NCI-H187 (cell line): ENCODE measurements around the gene CACNA1F.
"Not testable (repeated sequence)": the region's sequence is repeated elsewhere in the genome, so short reads cannot be mapped to it uniquely, and the experiment has no call there.

ENCODE experiments used
- DNase-seq, 2 experiments: peaks; one replicate each; lab custom pipeline; 2025; lab: John Stamatoyannopoulos, UW

Gene CACNA1F

GRCh38 chrX:49175435-49176274, 57.5 kb downstream of the CACNA1F start:
- DNase-seq = no peak

- DNase-seq = no peak
Observed at GRCh38 chrX:49174723-49175122, 58.4 kb downstream of the CACNA1F start.

GRCh38 chrX:49173544-49173943, 59.6 kb downstream of the CACNA1F start:
- DNase-seq = not testable (repeated sequence)

GRCh38 chrX:49172280-49172780, 60.8 kb downstream of the CACNA1F start:
- DNase-seq = peak in 1 of 2 experiments; percentile 24

- no peak for DNase-seq
Observed at GRCh38 chrX:49171752-49172279, 61.3 kb downstream of the CACNA1F start, which contains the start of gene PLP2. PLP2 (plus strand) TSS chrX:49171898; CDS start chrX:49172001, 103 bp downstream.

- DNase-seq = no peak
Observed at GRCh38 chrX:49167740-49168108, 65.4 kb downstream of the CACNA1F start.

- no peak for DNase-seq
Observed at GRCh38 chrX:49166914-49167739, 66.0 kb downstream of the CACNA1F start.

- DNase-seq = peak; percentile 56 to 68
Observed at GRCh38 chrX:49165901-49166881, 66.9 kb downstream of the CACNA1F start.

- no peak for DNase-seq
Observed at GRCh38 chrX:49164589-49165360, 68.4 kb downstream of the CACNA1F start.

- DNase-seq = peak; percentile 23 to 49
Observed at GRCh38 chrX:49163555-49164419, 69.4 kb downstream of the CACNA1F start.

GRCh38 chrX:49162620-49163019, 70.5 kb downstream of the CACNA1F start, which contains the start of gene MAGIX:
MAGIX (plus strand) TSS chrX:49162758; CDS start chrX:49162890, 132 bp downstream.
- no peak for DNase-seq

GRCh38 chrX:49161632-49162031, 71.5 kb downstream of the CACNA1F start:
- DNase-seq = no peak

- DNase-seq = no peak
Observed at GRCh38 chrX:49160908-49161307, 72.2 kb downstream of the CACNA1F start.

GRCh38 chrX:49157194-49157593, 75.9 kb downstream of the CACNA1F start:
- no peak for DNase-seq

- peak in 1 of 2 experiments; percentile 35 for DNase-seq
Observed at GRCh38 chrX:49155900-49156837, 77.0 kb downstream of the CACNA1F start.

- peak in 1 of 2 experiments; percentile 11 for DNase-seq
Observed at GRCh38 chrX:49155243-49155899, 77.8 kb downstream of the CACNA1F start.
